ENCODE measurements around the gene RXFP4.
A peak's percentile ranks its signal among the peaks of the same experiment; 100 is the strongest.

RXFP4 gene

GRCh38 chr1:155934936-155935590 lies 6.4 kb upstream of the RXFP4 start:
- in situ Hi-C loops (cut with HindIII; ENCODE audit: low sequenced_read_pairs) = no loop called here

GRCh38 chr1:155938220-155938627 lies 3.2 kb upstream of the RXFP4 start:
- in situ Hi-C loops (cut with HindIII; ENCODE audit: low sequenced_read_pairs) = no loop called here
- peak; percentile 80 for TF ChIP-seq CTCF (IDR thresholded peaks at IDR 0.05; ENCODE audit: low read depth, low read length, missing control alignments)
- peak; percentile 75 for DNase-seq (ENCODE audit: low read depth)
- no peak overlapping the region for H3K4me3 ChIP-seq (ENCODE audit: low read depth, low read length)

More at GRCh38 chr1:155934936-155935590, 6.4 kb upstream of the RXFP4 start:
- DNase-seq (ENCODE audit: low read depth) = no peak
- TF ChIP-seq CTCF (IDR thresholded peaks at IDR 0.05; ENCODE audit: low read depth, low read length, missing control alignments) = no peak
- H3K4me3 ChIP-seq (ENCODE audit: low read depth, low read length) = peak overlapping the region; percentile 98

- TF ChIP-seq CTCF (IDR thresholded peaks at IDR 0.05; ENCODE audit: low read depth, low read length, missing control alignments) = no peak
- H3K4me3 ChIP-seq (ENCODE audit: low read depth, low read length) = no peak overlapping the region
- in situ Hi-C loops (cut with HindIII; ENCODE audit: low sequenced_read_pairs) = no loop called here
- peak; percentile 6 for DNase-seq (ENCODE audit: low read depth)
Observed at GRCh38 chr1:155940482-155940992, 901 bp upstream of the RXFP4 start.

GRCh38 chr1:155941845-155942531 lies 550 bp downstream of the RXFP4 start:
- TF ChIP-seq CTCF (IDR thresholded peaks at IDR 0.05; ENCODE audit: low read depth, low read length, missing control alignments) = no peak
- no peak for DNase-seq (ENCODE audit: low read depth)
- no peak overlapping the region for H3K4me3 ChIP-seq (ENCODE audit: low read depth, low read length)
- in situ Hi-C loops (cut with HindIII; ENCODE audit: low sequenced_read_pairs) = no loop called here

GRCh38 chr1:155942578-155943141 lies 1.2 kb downstream of the RXFP4 start:
- no peak for DNase-seq (ENCODE audit: low read depth)
- no peak overlapping the region for H3K4me3 ChIP-seq (ENCODE audit: low read depth, low read length)
- no peak for TF ChIP-seq CTCF (IDR thresholded peaks at IDR 0.05; ENCODE audit: low read depth, low read length, missing control alignments)
- in situ Hi-C loops (cut with HindIII; ENCODE audit: low sequenced_read_pairs) = no loop called here

GRCh38 chr1:155944444-155944799 lies 3.0 kb downstream of the RXFP4 start:
- no peak overlapping the region for H3K4me3 ChIP-seq (ENCODE audit: low read depth, low read length)
- no peak for DNase-seq (ENCODE audit: low read depth)
- in situ Hi-C loops (cut with HindIII; ENCODE audit: low sequenced_read_pairs) = no loop called here
- TF ChIP-seq CTCF (IDR thresholded peaks at IDR 0.05; ENCODE audit: low read depth, low read length, missing control alignments) = no peak
